GM10847 (cell line): Measurements from ENCODE around the gene PCDHGA7.

ENCODE experiments used
- POLR2A ChIP-seq: IDR thresholded peaks from 2 replicates; pipeline ENCODE4 v1.6.1; 2011; ENCODE audit not compliant: insufficient read length; ENCODE audit errors: extremely low read depth

Gene PCDHGA7

GRCh38 chr5:141382469-141383294 is at the start of gene PCDHGA7:
TSS of gene PCDHGA7 (plus strand) at chr5:141382742. CDS start at chr5:141382900, 158 bp downstream.
- no peak for TF ChIP-seq POLR2A

- TF ChIP-seq POLR2A = no peak
Observed at GRCh38 chr5:141338538-141339306, 43.8 kb upstream of the PCDHGA7 start, which contains the start of gene PCDHGA2. TSS of gene PCDHGA2 (plus strand) at chr5:141338760.

DNA sequence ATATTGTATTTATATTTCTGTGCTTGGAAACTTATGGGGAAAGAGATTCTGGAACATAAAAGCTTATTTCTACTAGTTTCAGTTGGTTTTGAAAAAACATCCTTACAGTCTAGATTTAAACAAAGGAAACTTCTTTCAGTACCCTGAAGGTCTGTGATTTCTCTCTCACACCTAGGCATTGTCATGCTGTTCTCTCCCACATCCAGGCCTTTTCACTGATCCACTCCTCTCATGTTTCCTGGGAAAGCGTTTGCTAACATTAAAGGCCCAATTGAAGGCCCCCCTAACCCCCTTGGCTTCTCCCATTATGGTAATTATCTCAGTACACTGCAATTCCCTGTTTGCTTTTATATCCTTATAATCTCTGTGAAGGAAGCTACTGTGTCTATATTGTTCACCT is 39.8 kb upstream of the PCDHGA7 start:
- TF ChIP-seq POLR2A = no peak

DNA sequence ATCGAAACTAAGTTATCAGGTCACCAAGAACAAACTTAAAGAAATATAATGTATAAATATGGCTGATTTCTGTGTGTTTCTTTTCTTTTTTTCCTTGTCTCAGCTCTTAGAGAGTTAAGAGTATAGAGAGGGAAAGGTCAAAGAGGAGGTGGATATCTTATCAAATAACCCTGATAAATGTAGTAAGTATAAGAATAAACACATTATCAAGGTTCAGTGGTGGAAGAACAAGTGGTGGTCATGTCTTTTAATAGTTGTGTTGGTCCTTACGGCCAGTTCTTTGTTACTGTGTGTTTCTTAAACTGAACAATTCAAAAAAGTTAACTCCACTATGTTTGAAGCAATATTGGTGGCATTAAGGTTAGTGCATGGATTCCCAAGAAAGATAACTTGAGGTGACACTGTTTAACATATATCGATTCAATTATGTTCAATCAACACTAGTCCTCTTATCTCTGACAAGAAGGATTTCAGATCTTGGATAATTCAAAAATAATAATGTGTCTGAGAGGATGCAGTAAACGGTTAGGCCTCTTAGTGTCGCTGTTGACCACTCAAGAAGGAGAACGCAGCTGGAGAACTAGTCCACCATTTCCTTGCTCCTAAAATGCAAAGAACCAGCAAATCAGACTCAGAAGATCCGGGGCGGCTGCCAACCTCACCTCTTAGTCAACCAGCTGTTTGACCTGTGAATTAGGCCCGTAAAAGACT is 39.1 kb upstream of the PCDHGA7 start, which contains the start of gene PCDHGA3:
PCDHGA3 (plus strand) TSS at position 588 of the 711 bp plus-strand sequence. CDS start 205 bp downstream, outside the sequence.
- no peak for TF ChIP-seq POLR2A

DNA sequence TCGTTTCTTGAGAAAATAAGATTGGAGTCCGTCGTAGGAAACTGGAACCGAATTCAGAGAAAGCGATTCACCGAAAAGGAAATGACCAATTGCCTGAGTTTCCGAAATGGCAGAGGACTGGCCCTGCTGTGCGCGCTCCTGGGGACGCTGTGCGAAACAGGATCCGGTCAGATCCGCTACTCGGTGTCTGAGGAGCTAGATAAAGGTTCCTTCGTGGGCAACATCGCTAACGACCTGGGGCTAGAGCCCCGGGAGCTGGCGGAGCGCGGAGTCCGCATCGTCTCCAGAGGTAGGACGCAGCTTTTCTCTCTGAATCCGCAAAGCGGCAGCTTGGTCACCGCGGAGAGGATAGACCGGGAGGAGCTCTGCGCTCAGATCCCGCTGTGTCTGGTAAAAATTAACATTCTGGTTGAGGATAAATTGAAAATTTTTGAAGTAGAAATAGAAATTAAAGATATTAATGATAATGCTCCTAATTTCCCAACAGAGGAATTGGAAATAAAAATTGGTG is 38.5 kb upstream of the PCDHGA7 start:
- TF ChIP-seq POLR2A = no peak

DNA sequence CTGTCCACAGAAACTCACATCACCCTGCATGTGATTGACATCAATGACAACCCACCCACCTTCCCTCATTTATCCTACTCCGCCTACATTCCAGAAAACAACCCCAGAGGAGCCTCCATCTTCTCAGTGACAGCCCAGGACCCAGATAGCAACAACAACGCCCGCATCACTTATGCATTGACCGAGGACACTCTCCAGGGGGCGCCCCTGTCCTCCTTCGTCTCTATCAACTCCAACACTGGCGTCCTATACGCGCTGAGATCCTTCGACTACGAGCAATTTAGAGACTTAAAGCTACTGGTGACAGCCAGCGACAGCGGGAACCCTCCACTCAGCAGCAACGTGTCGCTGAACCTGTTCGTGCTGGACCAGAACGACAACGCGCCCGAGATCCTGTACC is 37.2 kb upstream of the PCDHGA7 start:
- no peak for TF ChIP-seq POLR2A

DNA sequence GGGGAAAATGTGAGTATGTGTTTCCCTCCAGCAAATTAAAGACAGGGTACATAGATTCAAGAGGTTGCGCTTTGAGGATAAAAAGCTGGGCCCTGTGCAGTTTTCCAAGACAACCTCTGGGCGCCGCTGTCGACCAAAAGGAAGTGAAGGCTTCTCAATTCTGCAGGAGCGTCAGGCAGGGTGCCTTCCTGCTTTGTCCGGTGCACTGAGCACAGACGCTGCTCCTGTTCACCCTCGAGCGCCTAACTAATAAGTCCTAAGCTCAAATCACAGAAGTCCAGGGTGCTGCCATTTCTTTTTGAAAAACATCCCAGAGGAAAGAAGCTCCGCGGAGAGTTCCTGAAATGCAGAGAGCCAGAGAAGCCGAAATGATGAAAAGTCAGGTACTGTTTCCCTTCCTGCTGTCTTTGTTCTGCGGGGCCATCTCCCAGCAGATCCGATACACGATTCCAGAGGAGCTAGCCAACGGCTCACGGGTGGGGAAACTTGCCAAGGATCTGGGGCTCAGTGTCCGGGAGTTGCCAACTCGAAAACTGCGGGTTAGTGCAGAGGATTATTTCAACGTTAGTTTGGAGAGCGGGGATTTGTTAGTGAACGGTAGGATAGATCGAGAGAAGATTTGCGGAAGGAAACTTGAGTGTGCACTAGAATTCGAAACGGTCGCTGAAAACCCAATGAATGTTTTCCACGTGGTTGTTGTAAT is 32.5 kb upstream of the PCDHGA7 start, which contains the start of gene PCDHGB1:
PCDHGB1 (plus strand) TSS at position 183 of the 703 bp plus-strand sequence; CDS start at position 345, 162 bp downstream.
- no peak for TF ChIP-seq POLR2A

GRCh38 chr5:141351591-141351990 is 31.0 kb upstream of the PCDHGA7 start:
- TF ChIP-seq POLR2A = no peak

DNA sequence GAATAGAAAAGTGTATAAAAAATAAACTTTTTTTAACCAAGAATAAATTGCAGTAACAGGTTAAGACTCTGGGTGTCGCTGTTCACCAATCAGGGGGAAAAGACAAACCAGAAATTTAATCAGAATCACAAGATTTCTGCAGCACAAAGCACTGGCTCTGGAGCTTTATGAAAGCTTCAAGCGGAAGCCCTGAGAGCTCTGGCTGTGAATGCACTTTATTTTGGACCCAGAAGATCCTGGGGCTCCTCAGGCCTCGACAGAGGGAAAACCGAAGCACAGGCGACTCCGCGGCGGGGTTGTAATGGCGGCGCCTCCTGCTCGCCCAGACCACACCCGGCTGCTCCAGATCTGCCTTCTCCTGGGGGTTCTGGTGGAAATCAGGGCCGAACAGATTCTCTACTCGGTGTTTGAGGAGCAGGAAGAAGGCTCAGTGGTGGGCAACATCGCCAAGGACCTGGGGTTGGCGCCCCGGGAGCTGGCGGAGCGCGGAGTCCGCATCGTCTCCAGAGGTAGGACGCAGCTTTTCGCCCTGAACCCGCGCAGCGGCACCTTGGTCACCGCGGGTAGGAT is 27.6 kb upstream of the PCDHGA7 start, which contains the start of gene PCDHGA4:
PCDHGA4 (plus strand) TSS at position 122 of the 570 bp plus-strand sequence; CDS start at position 209, 87 bp downstream.
- TF ChIP-seq POLR2A = no peak

DNA sequence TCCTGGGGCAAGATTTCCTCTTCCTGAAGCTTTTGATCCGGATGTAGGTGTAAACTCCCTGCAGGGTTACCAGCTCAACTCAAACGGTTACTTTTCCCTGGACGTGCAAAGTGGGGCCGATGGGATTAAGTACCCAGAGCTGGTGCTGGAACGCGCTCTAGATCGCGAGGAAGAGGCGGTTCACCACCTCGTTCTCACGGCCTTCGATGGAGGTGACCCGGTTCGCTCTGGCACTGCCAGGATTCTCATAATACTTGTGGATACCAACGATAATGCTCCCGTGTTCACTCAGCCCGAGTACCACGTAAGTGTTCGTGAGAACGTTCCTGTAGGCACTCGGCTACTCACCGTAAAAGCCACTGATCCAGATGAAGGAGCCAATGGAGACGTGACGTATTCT is 26.9 kb upstream of the PCDHGA7 start:
- TF ChIP-seq POLR2A = no peak

DNA sequence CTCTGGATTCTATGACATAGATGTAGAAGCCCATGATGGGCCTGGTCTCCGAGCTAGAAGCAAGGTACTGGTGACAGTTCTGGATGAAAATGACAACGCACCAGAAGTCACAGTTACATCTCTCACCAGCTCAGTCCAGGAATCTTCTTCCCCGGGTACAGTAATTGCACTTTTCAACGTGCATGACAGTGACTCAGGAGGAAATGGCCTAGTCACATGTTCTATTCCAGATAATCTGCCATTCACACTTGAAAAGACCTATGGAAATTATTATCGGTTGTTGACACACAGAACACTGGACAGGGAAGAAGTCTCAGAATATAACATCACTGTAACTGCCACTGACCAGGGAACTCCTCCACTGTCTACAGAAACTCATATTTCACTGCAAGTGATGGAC is 26.4 kb upstream of the PCDHGA7 start:
- TF ChIP-seq POLR2A = no peak

GRCh38 chr5:141356950-141357349 is 25.6 kb upstream of the PCDHGA7 start:
- TF ChIP-seq POLR2A = no peak

GRCh38 chr5:141359790-141360426 is 22.6 kb upstream of the PCDHGA7 start, which contains the start of gene PCDHGB2:
TSS of gene PCDHGB2 (plus strand) at chr5:141359994. CDS start at chr5:141360136, 142 bp downstream.
- TF ChIP-seq POLR2A = no peak

DNA sequence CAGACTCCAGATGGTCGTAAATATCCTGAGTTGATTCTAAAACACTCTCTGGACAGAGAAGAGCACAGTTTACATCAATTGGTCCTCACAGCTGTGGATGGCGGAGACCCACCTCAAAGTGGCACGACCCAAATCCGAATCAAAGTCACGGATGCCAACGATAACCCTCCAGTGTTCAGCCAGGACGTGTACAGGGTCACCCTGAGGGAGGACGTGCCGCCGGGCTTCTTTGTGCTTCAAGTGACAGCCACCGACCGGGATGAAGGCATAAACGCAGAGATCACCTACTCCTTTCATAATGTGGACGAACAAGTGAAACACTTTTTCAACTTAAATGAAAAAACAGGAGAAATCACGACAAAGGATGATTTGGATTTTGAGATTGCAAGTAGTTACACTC is 21.9 kb upstream of the PCDHGA7 start:
- no peak for TF ChIP-seq POLR2A

GRCh38 chr5:141362719-141363118 is 19.8 kb upstream of the PCDHGA7 start:
- no peak for TF ChIP-seq POLR2A
